Liver (tissue), 9 donors: ENCODE results near the gene SLC36A4. TPM values are rescaled to one million over a fixed set of nuclear protein-coding genes. Genes with fewer than 3 reads are reported as not detected.

Experiments used
- DNase-seq: peaks from one replicate; pipeline ENCODE4 v3.0.0-alpha.2; 2017; ENCODE audit warnings: low spot score
- H3K27ac ChIP-seq, 2 donors: one replicate each; pipeline ENCODE4 v1.7.0; 2013; ENCODE audit warnings: inconsistent platforms in 2 of 2, low read length in 2 of 2, control low read depth in 1 of 2, low read depth in 1 of 2, mild to moderate bottlenecking in 1 of 2
- H3K27me3 ChIP-seq, 4 donors: one replicate each; pipeline versions ENCODE4 v1.6.1 to v1.7.0; 2013; ENCODE audit warnings: low read length in 3 of 4, inconsistent platforms in 1 of 4, mild to moderate bottlenecking in 1 of 4, moderate library complexity in 1 of 4; ENCODE audit not compliant: control insufficient read depth in 4 of 4, insufficient read depth in 4 of 4
- H3K36me3 ChIP-seq, 4 donors: one replicate each; pipeline versions ENCODE4 v1.6.1 to v1.7.0; 2013; ENCODE audit warnings: low read length in 3 of 4, mild to moderate bottlenecking in 3 of 4, low read depth in 1 of 4, moderate library complexity in 1 of 4; ENCODE audit not compliant: control insufficient read depth in 4 of 4, insufficient read depth in 3 of 4
- H3K4me1 ChIP-seq, 4 donors: one replicate each; pipeline versions ENCODE4 v1.6.1 to v1.7.0; 2013; ENCODE audit warnings: low read length in 3 of 4, mild to moderate bottlenecking in 3 of 4, moderate library complexity in 1 of 4; ENCODE audit not compliant: control insufficient read depth in 4 of 4, insufficient read depth in 4 of 4
- H3K4me3 ChIP-seq, 3 donors: one replicate each; pipeline versions ENCODE4 v1.6.1 to v1.7.0; 2013; ENCODE audit warnings: low read length in 3 of 3, control low read depth in 1 of 3, low read depth in 1 of 3, mild to moderate bottlenecking in 1 of 3
- H3K9ac ChIP-seq, 2 donors: one replicate each; pipeline ENCODE4 v1.7.0; 2013; ENCODE audit warnings: low read length in 2 of 2, mild to moderate bottlenecking in 2 of 2, moderate library complexity in 2 of 2, control low read depth in 1 of 2, low read depth in 1 of 2
- H3K9me3 ChIP-seq, 4 donors: one replicate each; pipeline versions ENCODE4 v1.6.1 to v1.7.0; 2013; ENCODE audit warnings: low read length in 3 of 4; ENCODE audit not compliant: control insufficient read depth in 4 of 4
- ATF3 ChIP-seq: IDR thresholded peaks from 2 replicates; pipeline ENCODE4 v1.6.1; 2016; ENCODE audit warnings: antibody characterized with exemption
- CTCF ChIP-seq: fragments of 150-350 bp; IDR thresholded peaks from 2 replicates; pipeline ENCODE4 v1.5.1; 2017; ENCODE audit warnings: improper control_type of control experiment, low read depth, low read length; ENCODE audit not compliant: missing input control
- EGR1 ChIP-seq, 2 donors: IDR thresholded peaks; 2 replicates each; pipeline ENCODE4 v1.6.1; 2016 to 2018; ENCODE audit warnings: antibody characterized with exemption in 2 of 2, low read depth in 2 of 2
- FOXA1 ChIP-seq: IDR thresholded peaks from 2 replicates; pipeline ENCODE4 v1.6.1; 2016; ENCODE audit warnings: antibody characterized with exemption
- FOXA2 ChIP-seq: IDR thresholded peaks from 2 replicates; pipeline ENCODE4 v1.6.1; 2016; ENCODE audit warnings: antibody characterized with exemption
- GABPA ChIP-seq, 2 donors: IDR thresholded peaks in 1 of 2; conservative IDR thresholded peaks in 1 of 2; 2 replicates each; pipeline ENCODE4 v1.6.1; 2016; ENCODE audit warnings: antibody characterized with exemption in 2 of 2, mild to moderate bottlenecking in 1 of 2, moderate library complexity in 1 of 2
- HNF4A ChIP-seq, 2 donors: conservative IDR thresholded peaks; 2 replicates each; pipeline ENCODE4 v1.6.1; 2016; ENCODE audit warnings: antibody characterized with exemption in 2 of 2, mild to moderate bottlenecking in 2 of 2
- HNF4G ChIP-seq: IDR thresholded peaks from 2 replicates; pipeline ENCODE4 v1.6.1; 2016; ENCODE audit warnings: antibody characterized with exemption
- JUND ChIP-seq, 2 donors: IDR thresholded peaks; 2 replicates each; pipeline ENCODE4 v1.6.1; 2016; ENCODE audit warnings: antibody characterized with exemption in 2 of 2
- MAX ChIP-seq: IDR thresholded peaks from 2 replicates; pipeline ENCODE4 v1.6.1; 2016; ENCODE audit warnings: antibody characterized with exemption
- NR2F2 ChIP-seq: IDR thresholded peaks from 2 replicates; pipeline ENCODE4 v1.6.1; 2016; ENCODE audit warnings: antibody characterized with exemption
- RAD21 ChIP-seq, 2 donors: IDR thresholded peaks; 2 replicates each; pipeline ENCODE4 v1.6.1; 2016; ENCODE audit warnings: antibody characterized with exemption in 2 of 2, mild to moderate bottlenecking in 2 of 2
- REST ChIP-seq: IDR thresholded peaks from 2 replicates; pipeline ENCODE4 v1.6.1; 2016; ENCODE audit warnings: antibody characterized with exemption, mild to moderate bottlenecking
- RXRA ChIP-seq, 2 donors: IDR thresholded peaks; 2 replicates each; pipeline ENCODE4 v1.6.1; 2017 to 2018; ENCODE audit warnings: antibody characterized with exemption in 2 of 2, mild to moderate bottlenecking in 1 of 2
- SP1 ChIP-seq: IDR thresholded peaks from 2 replicates; pipeline ENCODE4 v1.6.1; 2018; ENCODE audit warnings: antibody characterized with exemption, mild to moderate bottlenecking
- TAF1 ChIP-seq: conservative IDR thresholded peaks from 2 replicates; pipeline ENCODE4 v1.6.1; 2016; ENCODE audit warnings: antibody characterized with exemption, mild to moderate bottlenecking
- YY1 ChIP-seq: IDR thresholded peaks from 2 replicates; pipeline ENCODE4 v1.6.1; 2016; ENCODE audit warnings: antibody characterized with exemption, mild to moderate bottlenecking
- ZBTB33 ChIP-seq: IDR thresholded peaks from 2 replicates; pipeline ENCODE4 v1.6.1; 2016; ENCODE audit warnings: antibody characterized with exemption
- WGBS: extraction: QIAGEN DNeasy Blood & Tissue Kit; methylation state at CpG from one replicate; pipeline ENCODE4 v1.1.7; 2013; 5-methylcytosine and 5-hydroxymethylcytosine counted together
- polyA plus RNA-seq, 2 donors: library from polyadenylated mRNA; stranded (reverse) in 1 of 2; unstranded in 1 of 2; fragments of 200-250 nt in 1 of 2; fragments of >200 nt in 1 of 2; fragmentation: Nextera tagmentation in 1 of 2; extraction: Ambion mirVana in 1 of 2; gene quantifications; one replicate each; pipeline versions ENCODE4 v1.2.1 to v1.2.3, GENCODE V29; 2013 to 2015
- total RNA-seq, 2 donors: library from RNA; depleted of rRNA; stranded (reverse); fragments of >200 nt; gene quantifications; one replicate each; pipeline ENCODE4 v1.2.3, GENCODE V29; 2014
- donor health status: healthy.
- donor health status: healthy.
- donor health status: healthy.
- donor health status: healthy.
- donor health status: healthy.

SLC36A4 gene
- total and polyA plus RNA-seq, 4 donors: 6.4 to 11.7 (median 7.4) TPM

GRCh38 chr11:93166862-93167261, 30.9 kb downstream of the SLC36A4 start:
- no peaks in the 10 kb centered on the region for H3K27me3 ChIP-seq
- TF ChIP-seq NR2F2: no peak
- no peak for TF ChIP-seq RAD21 (IDR thresholded peaks at IDR 0.05)
- TF ChIP-seq REST: no peak
- no peak for TF ChIP-seq MAX
- TF ChIP-seq FOXA2: no peak
- no peak for TF ChIP-seq HNF4G
- no peak for TF ChIP-seq SP1
- no peak for TF ChIP-seq JUND (IDR thresholded peaks at IDR 0.05)
- TF ChIP-seq EGR1 (IDR thresholded peaks at IDR 0.05; ENCODE audit: low read depth in 2 of 2): no peak
- TF ChIP-seq GABPA (IDR thresholded peaks at IDR 0.05 in 1 of 2, conservative IDR thresholded peaks at IDR 0.05 in 1 of 2): no peak
- no peak for TF ChIP-seq FOXA1
- TF ChIP-seq ZBTB33: no peak
- no peak overlapping the region for H3K9ac ChIP-seq
- no peak overlapping the region for H3K4me3 ChIP-seq
- H3K4me1 ChIP-seq: no peaks in the 10 kb centered on the region
- no peak overlapping the region for H3K27ac ChIP-seq
- WGBS: 72% methylated on average over 2 of the region's 2 CpGs
- H3K36me3 ChIP-seq: peaks cover 3 to 6% (median 5%) of the 10 kb centered on the region in 4 donors
- no peaks in the 10 kb centered on the region for H3K9me3 ChIP-seq
- DNase-seq: no peak

GRCh38 chr11:93166194-93166593, 31.6 kb downstream of the SLC36A4 start:
- no peak overlapping the region for H3K4me3 ChIP-seq
- peaks cover 3 to 9% (median 6%) of the 10 kb centered on the region in 4 donors for H3K36me3 ChIP-seq
- no peaks in the 10 kb centered on the region for H3K9me3 ChIP-seq
- H3K9ac ChIP-seq: no peak overlapping the region
- TF ChIP-seq GABPA (IDR thresholded peaks at IDR 0.05 in 1 of 2, conservative IDR thresholded peaks at IDR 0.05 in 1 of 2): no peak
- no peak for TF ChIP-seq RAD21 (IDR thresholded peaks at IDR 0.05)
- TF ChIP-seq EGR1 (IDR thresholded peaks at IDR 0.05; ENCODE audit: low read depth in 2 of 2): no peak
- no peak for TF ChIP-seq FOXA1
- no peak for TF ChIP-seq SP1
- TF ChIP-seq JUND (IDR thresholded peaks at IDR 0.05): no peak
- TF ChIP-seq NR2F2: no peak
- no peak for TF ChIP-seq REST
- no peak for TF ChIP-seq HNF4G
- no peak for TF ChIP-seq HNF4A (conservative IDR thresholded peaks at IDR 0.05)
- no peak for TF ChIP-seq ATF3
- TF ChIP-seq FOXA2: no peak
- TF ChIP-seq RXRA (IDR thresholded peaks at IDR 0.05): no peak
- no peak for TF ChIP-seq ZBTB33
- TF ChIP-seq TAF1: no peak
- no peak for TF ChIP-seq CTCF
- no peak for TF ChIP-seq YY1
- DNase-seq: no peak
- no peaks in the 10 kb centered on the region for H3K4me1 ChIP-seq
- no peaks in the 10 kb centered on the region for H3K27me3 ChIP-seq
- H3K27ac ChIP-seq: no peak overlapping the region
